Activated B cell treated with CpG ODN at 0.5 μM for 24 hours (primary cell): ENCODE results near the gene GPC2. TPM values are rescaled to one million over a fixed set of nuclear protein-coding genes. Genes with fewer than 3 reads are reported as not detected.
"Not testable (repeated sequence)": the region's sequence is repeated elsewhere in the genome, so short reads cannot be mapped to it uniquely, and the experiment has no call there.

ENCODE experiments used
- ATAC-seq: fragments of 200-7000 bp; cut with Tn5 transposase; one replicate; pipeline ENCODE4 v1.10.0; 2021; ENCODE audit warnings: low read depth, mild to moderate bottlenecking, moderate library complexity
- CTCF ChIA-PET: fragments of 350-600 bp; sonication (Branson Sonifier 250); formaldehyde crosslinking; loops from one replicate; lab custom pipeline; 2021; ENCODE audit warnings: antibody characterized with exemption; lab: Charles Lee
- POLR2A ChIA-PET: fragments of 350-600 bp; sonication (Branson Sonifier 250); formaldehyde crosslinking; loops from one replicate; lab custom pipeline; 2021; ENCODE audit warnings: antibody characterized with exemption; lab: Charles Lee
- DNase-seq: peaks from one replicate; pipeline ENCODE4 v3.0.0; 2022
- H3K27ac Mint-ChIP-seq: one replicate; pipeline ENCODE4 v1.8.0; 2020; ENCODE audit warnings: mixed read lengths
- H3K27me3 Mint-ChIP-seq: one replicate; pipeline ENCODE4 v1.8.0; 2021; ENCODE audit warnings: mixed read lengths
- H3K36me3 Mint-ChIP-seq: one replicate; pipeline ENCODE4 v1.8.0; 2021; ENCODE audit warnings: low read depth, mixed read lengths
- H3K4me1 Mint-ChIP-seq: one replicate; pipeline ENCODE4 v1.8.0; 2021; ENCODE audit warnings: mixed read lengths
- H3K4me3 Mint-ChIP-seq: one replicate; pipeline ENCODE4 v1.8.0; 2020; ENCODE audit warnings: mild to moderate bottlenecking, mixed read lengths
- H3K9me3 Mint-ChIP-seq: one replicate; pipeline ENCODE4 v1.8.0; 2020; ENCODE audit warnings: mixed read lengths
- CTCF ChIP-seq: fragments of 200-600 bp; IDR thresholded peaks from one replicate; pipeline ENCODE4 v1.8.0; 2022; ENCODE audit warnings: antibody characterized with exemption, mild to moderate bottlenecking
- intact Hi-C: fragments of 100-400 bp; cut with micrococcal nuclease; formaldehyde crosslinking; loops from one replicate; pipeline ENCODE4 v1.15.1; 2024
- total RNA-seq: library from RNA; stranded (reverse); gene quantifications from 2 replicates; pipeline ENCODE4 v1.2.3, GENCODE V29; 2022

Gene GPC2
- total RNA-seq, 1 donor from 2014 or later, result 5.0 TPM

GRCh38 chr7:100191775-100192174, 14.6 kb upstream of the GPC2 start:
- Mint-ChIP-seq H3K36me3 (no peaks in the 10 kb centered on the region), H3K27me3 (no peaks in the 10 kb centered on the region), H3K4me1 (peaks cover 70% of the 10 kb centered on the region), H3K27ac (peak overlapping the region; percentile 91), H3K4me3 (peak overlapping the region; percentile 53), H3K9me3 (peaks cover 2% of the 10 kb centered on the region)
- intact Hi-C loops, result loop anchor here (2.0 to 10.0 kb wide), 2 partner anchors 15 to 153 kb away; partner anchors contain the start of genes GPC2 and STAG3
- POLR2A ChIA-PET, result interaction anchor here (1.1 to 2.4 kb wide), 3 partner anchors 19 to 154 kb away, joined by 3 to 15 read pairs (median 5); no protein-coding TSS in a partner anchor
- peak; percentile 25 for ATAC-seq
- no peak for DNase-seq
- CTCF ChIA-PET, result interaction anchor here (2.8 kb wide), 1 partner anchor 26 kb away, joined by 9 read pairs; no protein-coding TSS in a partner anchor
- TF ChIP-seq CTCF, result no peak

GRCh38 chr7:100190048-100190711, 13.0 kb upstream of the GPC2 start:
- ATAC-seq (peak; percentile 74), DNase-seq (no peak)
- H3K4me3 Mint-ChIP-seq, result peak overlapping the region; percentile 32
- H3K27ac Mint-ChIP-seq, result peak overlapping the region; percentile 91
- no peaks in the 10 kb centered on the region for H3K36me3 Mint-ChIP-seq
- intact Hi-C loops, result loop anchor here (1.0 to 10.0 kb wide), 7 partner anchors 10 to 217 kb away; partner anchors contain the start of genes GPC2 and STAG3
- no peak for TF ChIP-seq CTCF
- ChIA-PET POLR2A (interaction anchor here (0.6 to 2.1 kb wide), 17 partner anchors 10 to 154 kb away, joined by 3 to 17 read pairs (median 5); partner anchors contain the start of genes GPC2, LAMTOR4, PVRIG and STAG3), CTCF (interaction anchor here (0.8 to 2.9 kb wide), 15 partner anchors 8 to 217 kb away, joined by 3 to 33 read pairs (median 5); partner anchors contain the start of genes GPC2, LAMTOR4 and PVRIG)
- H3K27me3 Mint-ChIP-seq, result no peaks in the 10 kb centered on the region
- H3K4me1 Mint-ChIP-seq, result peaks cover 57% of the 10 kb centered on the region
- no peaks in the 10 kb centered on the region for H3K9me3 Mint-ChIP-seq

GRCh38 chr7:100189061-100189460, 11.9 kb upstream of the GPC2 start:
- DNase-seq (no peak), ATAC-seq (no peak)
- H3K4me1 Mint-ChIP-seq, result peaks cover 46% of the 10 kb centered on the region
- intact Hi-C loops, result no loop called here
- ChIA-PET POLR2A (interaction anchor here (1.8 to 2.1 kb wide), 2 partner anchors 11 kb away, joined by 12 to 17 read pairs; partner anchors contain the start of genes GPC2 and STAG3), CTCF (interaction anchor here (1.0 to 2.9 kb wide), 5 partner anchors 12 to 90 kb away, joined by 3 to 33 read pairs (median 3); no protein-coding TSS in a partner anchor)
- no peaks in the 10 kb centered on the region for H3K27me3 Mint-ChIP-seq
- no peaks in the 10 kb centered on the region for H3K36me3 Mint-ChIP-seq
- H3K27ac Mint-ChIP-seq, result peak overlapping the region; percentile 91
- H3K4me3 Mint-ChIP-seq, result no peak overlapping the region
- TF ChIP-seq CTCF, result no peak
- H3K9me3 Mint-ChIP-seq, result no peaks in the 10 kb centered on the region

GRCh38 chr7:100185726-100186125, 8.5 kb upstream of the GPC2 start:
- no peak for ATAC-seq
- Mint-ChIP-seq H3K27me3 (no peaks in the 10 kb centered on the region), H3K36me3 (no peaks in the 10 kb centered on the region), H3K4me1 (peaks cover 18% of the 10 kb centered on the region), H3K9me3 (no peaks in the 10 kb centered on the region), H3K27ac (no peak overlapping the region), H3K4me3 (no peak overlapping the region)
- TF ChIP-seq CTCF, result no peak
- DNase-seq, result no peak
- ChIA-PET POLR2A (interaction anchor here (0.8 kb wide), 1 partner anchor 18 kb away, joined by 5 read pairs; the partner anchor contains the start of gene GAL3ST4), CTCF (no interaction called here)
- intact Hi-C loops, result no loop called here

GRCh38 chr7:100183090-100183489, 5.9 kb upstream of the GPC2 start:
- H3K4me1 Mint-ChIP-seq, H3K27me3 Mint-ChIP-seq, H3K9me3 Mint-ChIP-seq, H3K4me3 Mint-ChIP-seq, H3K27ac Mint-ChIP-seq, DNase-seq, POLR2A ChIA-PET, CTCF ChIA-PET, ATAC-seq, intact Hi-C loops, H3K36me3 Mint-ChIP-seq: not testable (repeated sequence)

GRCh38 chr7:100182616-100183015, 5.4 kb upstream of the GPC2 start:
- ATAC-seq, H3K4me1 Mint-ChIP-seq, H3K27me3 Mint-ChIP-seq, CTCF ChIA-PET, intact Hi-C loops, H3K36me3 Mint-ChIP-seq, H3K4me3 Mint-ChIP-seq, H3K9me3 Mint-ChIP-seq, POLR2A ChIA-PET, H3K27ac Mint-ChIP-seq, DNase-seq: not testable (repeated sequence)

- H3K4me3 Mint-ChIP-seq, H3K27me3 Mint-ChIP-seq, H3K27ac Mint-ChIP-seq, H3K36me3 Mint-ChIP-seq, CTCF ChIA-PET, DNase-seq, H3K9me3 Mint-ChIP-seq, ATAC-seq, intact Hi-C loops: not testable (repeated sequence)
- peaks cover 21% of the 10 kb centered on the region for H3K4me1 Mint-ChIP-seq
- POLR2A ChIA-PET, result interaction anchor here (1.3 kb wide), 1 partner anchor 48 kb away, joined by 5 read pairs; no protein-coding TSS in a partner anchor
Observed at GRCh38 chr7:100180084-100180483, 2.9 kb upstream of the GPC2 start.
